ENCODE data around the gene AMBP. TPM values are rescaled to one million over a fixed set of nuclear protein-coding genes. Genes with fewer than 3 reads are reported as not detected.

The AMBP gene
- polyA plus RNA-seq, 1 donor: 3.6 TPM

GRCh38 chr9:114091711-114092110 is 13.6 kb upstream of the AMBP start:
- Histone ChIP-seq H3K9me3 (ENCODE audit: control insufficient read depth, low read depth, low read length) (no peaks in the 10 kb centered on the region), H3K27ac (ENCODE audit: low read length) (no peak overlapping the region), H3K4me3 (ENCODE audit: low read length) (no peak overlapping the region), H3K4me1 (ENCODE audit: control insufficient read depth, insufficient read depth, low read length) (peaks cover 10% of the 10 kb centered on the region), H3K27me3 (ENCODE audit: control insufficient read depth, insufficient read depth, low read length) (no peaks in the 10 kb centered on the region), H3K36me3 (ENCODE audit: control insufficient read depth, insufficient read depth, low read length) (peaks cover 54% of the 10 kb centered on the region)
- no peak for DNase-seq
- WGBS (ENCODE audit: insufficient coverage, low lambda C conversion rate): no CpG with 5 or more reads among the region's 8 CpGs

GRCh38 chr9:114090798-114091197 is 12.7 kb upstream of the AMBP start:
- H3K27ac ChIP-seq (ENCODE audit: low read length): no peak overlapping the region
- H3K27me3 ChIP-seq (ENCODE audit: control insufficient read depth, insufficient read depth, low read length): no peaks in the 10 kb centered on the region
- peaks cover 47% of the 10 kb centered on the region for H3K36me3 ChIP-seq (ENCODE audit: control insufficient read depth, insufficient read depth, low read length)
- H3K4me1 ChIP-seq (ENCODE audit: control insufficient read depth, insufficient read depth, low read length): peaks cover under 1% of the 10 kb centered on the region
- WGBS (ENCODE audit: insufficient coverage, low lambda C conversion rate): no CpG with 5 or more reads among the region's 4 CpGs
- no peak for DNase-seq
- H3K4me3 ChIP-seq (ENCODE audit: low read length): no peak overlapping the region
- H3K9me3 ChIP-seq (ENCODE audit: control insufficient read depth, low read depth, low read length): no peaks in the 10 kb centered on the region

- no CpG with 5 or more reads among the region's 4 CpGs for WGBS (ENCODE audit: insufficient coverage, low lambda C conversion rate)
- no peaks in the 10 kb centered on the region for H3K27me3 ChIP-seq (ENCODE audit: control insufficient read depth, insufficient read depth, low read length)
- H3K4me1 ChIP-seq (ENCODE audit: control insufficient read depth, insufficient read depth, low read length): no peaks in the 10 kb centered on the region
- H3K4me3 ChIP-seq (ENCODE audit: low read length): no peak overlapping the region
- DNase-seq: no peak
- H3K27ac ChIP-seq (ENCODE audit: low read length): no peak overlapping the region
- H3K36me3 ChIP-seq (ENCODE audit: control insufficient read depth, insufficient read depth, low read length): peaks cover 33% of the 10 kb centered on the region
- H3K9me3 ChIP-seq (ENCODE audit: control insufficient read depth, low read depth, low read length): no peaks in the 10 kb centered on the region
These were observed 11.2 kb upstream of the AMBP start for GRCh38 chr9:114089206-114089840.

GRCh38 chr9:114088571-114089170 is 10.6 kb upstream of the AMBP start:
- no CpG with 5 or more reads among the region's 7 CpGs for WGBS (ENCODE audit: insufficient coverage, low lambda C conversion rate)
- Histone ChIP-seq H3K27me3 (ENCODE audit: control insufficient read depth, insufficient read depth, low read length) (no peaks in the 10 kb centered on the region), H3K36me3 (ENCODE audit: control insufficient read depth, insufficient read depth, low read length) (peaks cover 26% of the 10 kb centered on the region), H3K4me1 (ENCODE audit: control insufficient read depth, insufficient read depth, low read length) (peaks cover under 1% of the 10 kb centered on the region), H3K4me3 (ENCODE audit: low read length) (no peak overlapping the region), H3K9me3 (ENCODE audit: control insufficient read depth, low read depth, low read length) (no peaks in the 10 kb centered on the region), H3K27ac (ENCODE audit: low read length) (no peak overlapping the region)
- no peak for DNase-seq

- H3K27me3 ChIP-seq (ENCODE audit: control insufficient read depth, insufficient read depth, low read length): no peaks in the 10 kb centered on the region
- no CpG with 5 or more reads among the region's 7 CpGs for WGBS (ENCODE audit: insufficient coverage, low lambda C conversion rate)
These were observed 9.6 kb upstream of the AMBP start for GRCh38 chr9:114087721-114088120.

GRCh38 chr9:114086607-114087006 is 8.5 kb upstream of the AMBP start:
- Histone ChIP-seq H3K9me3 (ENCODE audit: control insufficient read depth, low read depth, low read length) (no peaks in the 10 kb centered on the region), H3K27me3 (ENCODE audit: control insufficient read depth, insufficient read depth, low read length) (no peaks in the 10 kb centered on the region), H3K4me1 (ENCODE audit: control insufficient read depth, insufficient read depth, low read length) (peaks cover 18% of the 10 kb centered on the region), H3K36me3 (ENCODE audit: control insufficient read depth, insufficient read depth, low read length) (peaks cover 6% of the 10 kb centered on the region), H3K27ac (ENCODE audit: low read length) (no peak overlapping the region), H3K4me3 (ENCODE audit: low read length) (no peak overlapping the region)
- no CpG with 5 or more reads among the region's 4 CpGs for WGBS (ENCODE audit: insufficient coverage, low lambda C conversion rate)
- DNase-seq: no peak

More at GRCh38 chr9:114087721-114088120, 9.6 kb upstream of the AMBP start:
- DNase-seq: no peak
- no peak overlapping the region for H3K4me3 ChIP-seq (ENCODE audit: low read length)
- no peaks in the 10 kb centered on the region for H3K9me3 ChIP-seq (ENCODE audit: control insufficient read depth, low read depth, low read length)
- peaks cover 8% of the 10 kb centered on the region for H3K4me1 ChIP-seq (ENCODE audit: control insufficient read depth, insufficient read depth, low read length)
- H3K27ac ChIP-seq (ENCODE audit: low read length): no peak overlapping the region
- peaks cover 17% of the 10 kb centered on the region for H3K36me3 ChIP-seq (ENCODE audit: control insufficient read depth, insufficient read depth, low read length)

GRCh38 chr9:114086009-114086408 is 7.9 kb upstream of the AMBP start:
- DNase-seq: no peak
- H3K27ac ChIP-seq (ENCODE audit: low read length): no peak overlapping the region
- H3K27me3 ChIP-seq (ENCODE audit: control insufficient read depth, insufficient read depth, low read length): no peaks in the 10 kb centered on the region
- peaks cover 3% of the 10 kb centered on the region for H3K36me3 ChIP-seq (ENCODE audit: control insufficient read depth, insufficient read depth, low read length)
- WGBS (ENCODE audit: insufficient coverage, low lambda C conversion rate): 80% methylated on average over 2 of the region's 6 CpGs
- H3K4me1 ChIP-seq (ENCODE audit: control insufficient read depth, insufficient read depth, low read length): peaks cover 24% of the 10 kb centered on the region
- H3K9me3 ChIP-seq (ENCODE audit: control insufficient read depth, low read depth, low read length): no peaks in the 10 kb centered on the region
- no peak overlapping the region for H3K4me3 ChIP-seq (ENCODE audit: low read length)

GRCh38 chr9:114085387-114085789 is 7.3 kb upstream of the AMBP start:
- no peak overlapping the region for H3K4me3 ChIP-seq (ENCODE audit: low read length)
- no peak overlapping the region for H3K27ac ChIP-seq (ENCODE audit: low read length)
- DNase-seq: no peak
- peaks cover 28% of the 10 kb centered on the region for H3K4me1 ChIP-seq (ENCODE audit: control insufficient read depth, insufficient read depth, low read length)
- H3K27me3 ChIP-seq (ENCODE audit: control insufficient read depth, insufficient read depth, low read length): no peaks in the 10 kb centered on the region
- H3K9me3 ChIP-seq (ENCODE audit: control insufficient read depth, low read depth, low read length): no peaks in the 10 kb centered on the region
- WGBS (ENCODE audit: insufficient coverage, low lambda C conversion rate): no CpG with 5 or more reads among the region's 9 CpGs
- H3K36me3 ChIP-seq (ENCODE audit: control insufficient read depth, insufficient read depth, low read length): peaks cover 3% of the 10 kb centered on the region

GRCh38 chr9:114084282-114085073 is 6.4 kb upstream of the AMBP start:
- no peaks in the 10 kb centered on the region for H3K36me3 ChIP-seq (ENCODE audit: control insufficient read depth, insufficient read depth, low read length)
- H3K27ac ChIP-seq (ENCODE audit: low read length): no peak overlapping the region
- peaks cover 35% of the 10 kb centered on the region for H3K4me1 ChIP-seq (ENCODE audit: control insufficient read depth, insufficient read depth, low read length)
- H3K9me3 ChIP-seq (ENCODE audit: control insufficient read depth, low read depth, low read length): no peaks in the 10 kb centered on the region
- H3K4me3 ChIP-seq (ENCODE audit: low read length): no peak overlapping the region
- H3K27me3 ChIP-seq (ENCODE audit: control insufficient read depth, insufficient read depth, low read length): no peaks in the 10 kb centered on the region
- WGBS (ENCODE audit: insufficient coverage, low lambda C conversion rate): no CpG with 5 or more reads among the region's 11 CpGs
- no peak for DNase-seq

- DNase-seq: no peak
- WGBS (ENCODE audit: insufficient coverage, low lambda C conversion rate): no CpG with 5 or more reads among the region's 6 CpGs
- Histone ChIP-seq H3K36me3 (ENCODE audit: control insufficient read depth, insufficient read depth, low read length) (no peaks in the 10 kb centered on the region), H3K27ac (ENCODE audit: low read length) (no peak overlapping the region), H3K4me3 (ENCODE audit: low read length) (no peak overlapping the region), H3K27me3 (ENCODE audit: control insufficient read depth, insufficient read depth, low read length) (no peaks in the 10 kb centered on the region), H3K9me3 (ENCODE audit: control insufficient read depth, low read depth, low read length) (no peaks in the 10 kb centered on the region), H3K4me1 (ENCODE audit: control insufficient read depth, insufficient read depth, low read length) (peaks cover 39% of the 10 kb centered on the region)
These were observed 5.6 kb upstream of the AMBP start for GRCh38 chr9:114083666-114084065.

Measured in large intestine (tissue), 3 donors.